NT2/D1 (cell line): ENCODE measurements around the gene SENP8.

Source experiments
- DNase-seq: peaks from one replicate; pipeline ENCODE4 v3.0.0-alpha.2; 2011; ENCODE audit warnings: low read depth, low spot score
- H3K27me3 ChIP-seq: 2 replicates; pipeline ENCODE4 v1.6.0; 2011; ENCODE audit warnings: mild to moderate bottlenecking; ENCODE audit not compliant: insufficient read length, insufficient read depth
- H3K36me3 ChIP-seq: 2 replicates; pipeline ENCODE4 v1.6.1; 2011; ENCODE audit warnings: mild to moderate bottlenecking, low read length, mixed read lengths; ENCODE audit not compliant: insufficient read depth, insufficient read length
- H3K4me1 ChIP-seq: 2 replicates; pipeline ENCODE4 v1.5.1; 2011; ENCODE audit not compliant: insufficient read depth, insufficient read length
- H3K4me3 ChIP-seq: 2 replicates; pipeline ENCODE4 v1.5.1; 2011; ENCODE audit warnings: low read depth; ENCODE audit not compliant: insufficient read length
- H3K9ac ChIP-seq: 2 replicates; pipeline ENCODE4 v1.6.0; 2011; ENCODE audit warnings: low read depth; ENCODE audit not compliant: insufficient read length
- H3K9me3 ChIP-seq: 2 replicates; pipeline ENCODE4 v1.5.1; 2011; ENCODE audit warnings: mild to moderate bottlenecking, low read length; ENCODE audit not compliant: insufficient read depth
- SUZ12 ChIP-seq: IDR thresholded peaks from 2 replicates; pipeline ENCODE4 v1.6.1; 2011; ENCODE audit not compliant: insufficient read length, insufficient read depth; ENCODE audit errors: extremely low read depth
- YY1 ChIP-seq: IDR thresholded peaks from 2 replicates; pipeline ENCODE4 v1.6.1; 2011; ENCODE audit not compliant: insufficient read length, insufficient read depth
- ZNF274 ChIP-seq: IDR thresholded peaks from 2 replicates; pipeline ENCODE4 v1.6.1; 2011; ENCODE audit warnings: mild to moderate bottlenecking, low read depth, low read length

Gene SENP8

DNA sequence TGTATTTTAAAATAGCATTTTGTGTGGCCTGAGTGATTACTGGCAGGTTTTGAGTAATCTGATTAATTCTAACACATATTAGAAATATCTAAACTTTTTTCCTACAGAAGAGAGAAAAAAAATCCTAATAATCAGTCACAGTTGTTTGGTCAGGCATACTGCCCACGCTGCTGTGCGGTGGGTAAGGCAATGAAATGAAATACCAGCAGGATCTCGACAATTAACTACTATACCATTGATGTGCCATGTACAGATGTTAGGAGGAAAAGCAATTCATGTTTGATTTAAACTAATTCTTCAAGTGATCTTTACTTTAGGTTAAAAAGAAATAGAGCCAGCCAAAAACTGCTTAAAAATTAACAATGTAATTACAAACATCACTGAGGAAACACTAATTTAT, 74.2 kb downstream of the SENP8 start:
- H3K36me3 ChIP-seq: no peaks in the 10 kb centered on the region
- H3K4me1 ChIP-seq: peaks cover 3% of the 10 kb centered on the region
- no peak overlapping the region for H3K9ac ChIP-seq
- no peak for TF ChIP-seq SUZ12
- TF ChIP-seq ZNF274: no peak
- no peak for TF ChIP-seq YY1
- H3K9me3 ChIP-seq: no peaks in the 10 kb centered on the region
- H3K27me3 ChIP-seq: peaks cover 17% of the 10 kb centered on the region
- DNase-seq: no peak
- no peak overlapping the region for H3K4me3 ChIP-seq
